Activated CD8-positive, alpha-beta memory T cell treated with anti-CD3 and anti-CD28 coated beads, Interleukin-2, amount 10 ng/mL, durations not matched to agents 7 days and 5 days (primary cell): ENCODE results near the gene HTR3D. TPM values are rescaled to one million over a fixed set of nuclear protein-coding genes. Genes with fewer than 3 reads are reported as not detected.

ENCODE experiments used
- total RNA-seq, 2 experiments: library from RNA; stranded (reverse); gene quantifications; one replicate each; pipeline ENCODE4 v1.2.3, GENCODE V29; 2021

The HTR3D gene
- total RNA-seq, 2 experiments from 2014 or later = not detected

Other genes starting within 250 kb of the HTR3D start
- under 1 TPM; 0.47 to 0.70 TPM for gene MAP6D1, start 206.2 kb upstream of the HTR3D start, total RNA-seq
- gene PARL, start 146.9 kb upstream of the HTR3D start, total RNA-seq = 10 to 100 TPM; 48.2 to 62.3 TPM
- 10 to 100 TPM; 21.2 to 26.5 TPM for gene ABCC5, start 13.9 kb upstream of the HTR3D start, total RNA-seq
- not detected for gene HTR3C, start 21.3 kb downstream of the HTR3D start, total RNA-seq
- gene HTR3E, start 65.3 kb downstream of the HTR3D start, total RNA-seq = not detected
- 10 to 100 TPM; 52.2 to 61.6 TPM for gene EIF2B5, start 103.6 kb downstream of the HTR3D start, total RNA-seq
- gene DVL3, start 123.6 kb downstream of the HTR3D start, total RNA-seq = 10 to 100 TPM; 42.6 to 44.2 TPM
- gene AP2M1, start 143.1 kb downstream of the HTR3D start, total RNA-seq = 100 to 1,000 TPM; 218 to 230 TPM
- 10 to 100 TPM; 57.6 to 60.2 TPM for gene ABCF3, start 154.5 kb downstream of the HTR3D start, total RNA-seq
- not detected for gene VWA5B2, start 197.8 kb downstream of the HTR3D start, total RNA-seq
- gene ALG3, start 217.2 kb downstream of the HTR3D start, total RNA-seq = 10 to 100 TPM; 38.7 to 48.2 TPM
- gene EEF1AKMT4, start 217.9 kb downstream of the HTR3D start, total RNA-seq = 1 to 10 TPM; 4.1 to 6.7 TPM
- under 1 TPM; 0.20 to 0.37 TPM for gene CAMK2N2, start 229.8 kb downstream of the HTR3D start, total RNA-seq
- not detected for gene ECE2, start 244.3 kb downstream of the HTR3D start, total RNA-seq